Suprapubic skin (tissue), 3 donors: ENCODE results near the gene CDC27.

Experiments
- CTCF ChIP-seq, 2 donors: fragments of 200-600 bp in 1 of 2; fragments of 450-650 bp in 1 of 2; sonication (generic) in 1 of 2; IDR thresholded peaks; one replicate each; pipeline ENCODE4 v1.5.1; 2016 to 2019; ENCODE audit warnings: antibody characterized with exemption in 2 of 2, mild to moderate bottlenecking in 1 of 2, moderate library complexity in 1 of 2
- POLR2AphosphoS5 ChIP-seq, 3 donors: sonication (generic); formaldehyde crosslinking; IDR thresholded peaks; one replicate each; pipeline ENCODE4 v1.6.1; 2017; ENCODE audit warnings: antibody characterized with exemption in 3 of 3

- TF ChIP-seq POLR2AphosphoS5 (IDR thresholded peaks at IDR 0.05), result no peak
- TF ChIP-seq CTCF (IDR thresholded peaks at IDR 0.05), result no peak
Measured at GRCh38 chr17:47096343-47096742, 92.8 kb downstream of the CDC27 start.
